Measurements from ENCODE around the gene ACOT7. TPM values are rescaled to one million over a fixed set of nuclear protein-coding genes. Genes with fewer than 3 reads are reported as not detected.
"Not testable (repeated sequence)": the region's sequence is repeated elsewhere in the genome, so short reads cannot be mapped to it uniquely, and the experiment has no call there.

ACOT7 gene
- total RNA-seq, 4 donors from 2014 or later = 3.7 to 13.4 (median 6.3) TPM

DNA sequence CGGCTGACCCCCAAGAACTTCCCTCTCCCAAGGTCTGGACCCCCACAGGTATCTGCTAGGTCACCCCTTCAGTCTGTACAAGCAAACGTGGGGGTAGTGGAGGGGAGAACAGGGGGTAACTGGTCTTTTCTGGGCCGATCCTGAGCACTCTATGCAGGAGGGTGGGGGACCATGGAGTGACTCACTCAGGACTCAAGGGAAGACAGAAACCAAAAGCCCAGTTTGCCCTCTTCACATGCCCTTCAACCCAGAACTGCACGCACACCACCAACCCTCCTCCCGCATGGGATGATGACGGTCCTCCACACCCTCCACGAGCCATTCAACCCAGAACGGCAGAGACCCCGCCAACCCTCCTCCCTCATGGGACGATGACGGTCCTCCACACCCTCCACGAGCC lies 79.1 kb downstream of the ACOT7 start:
- no peaks in the 10 kb centered on the region for H3K27me3 ChIP-seq
- no peaks in the 10 kb centered on the region for H3K4me1 ChIP-seq
- H3K27ac ChIP-seq = no peak overlapping the region
- H3K4me3 ChIP-seq (replicated peaks in 1 of 3) = no peak overlapping the region
- TF ChIP-seq POLR2A (IDR thresholded peaks at IDR 0.05) = no peak
- TF ChIP-seq, protein P1, sequence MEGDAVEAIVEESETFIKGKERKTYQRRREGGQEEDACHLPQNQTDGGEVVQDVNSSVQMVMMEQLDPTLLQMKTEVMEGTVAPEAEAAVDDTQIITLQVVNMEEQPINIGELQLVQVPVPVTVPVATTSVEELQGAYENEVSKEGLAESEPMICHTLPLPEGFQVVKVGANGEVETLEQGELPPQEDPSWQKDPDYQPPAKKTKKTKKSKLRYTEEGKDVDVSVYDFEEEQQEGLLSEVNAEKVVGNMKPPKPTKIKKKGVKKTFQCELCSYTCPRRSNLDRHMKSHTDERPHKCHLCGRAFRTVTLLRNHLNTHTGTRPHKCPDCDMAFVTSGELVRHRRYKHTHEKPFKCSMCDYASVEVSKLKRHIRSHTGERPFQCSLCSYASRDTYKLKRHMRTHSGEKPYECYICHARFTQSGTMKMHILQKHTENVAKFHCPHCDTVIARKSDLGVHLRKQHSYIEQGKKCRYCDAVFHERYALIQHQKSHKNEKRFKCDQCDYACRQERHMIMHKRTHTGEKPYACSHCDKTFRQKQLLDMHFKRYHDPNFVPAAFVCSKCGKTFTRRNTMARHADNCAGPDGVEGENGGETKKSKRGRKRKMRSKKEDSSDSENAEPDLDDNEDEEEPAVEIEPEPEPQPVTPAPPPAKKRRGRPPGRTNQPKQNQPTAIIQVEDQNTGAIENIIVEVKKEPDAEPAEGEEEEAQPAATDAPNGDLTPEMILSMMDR (IDR thresholded peaks at IDR 0.05) = no peak
- H3K9me3 ChIP-seq = no peaks in the 10 kb centered on the region
- no peaks in the 10 kb centered on the region for H3K36me3 ChIP-seq
- WGBS, 2 donors = 79 to 83% methylated on average over 12 of the region's 12 CpGs
- intact Hi-C loops (cut with DNase I) = no loop called here
- DNase-seq = no peak

DNA sequence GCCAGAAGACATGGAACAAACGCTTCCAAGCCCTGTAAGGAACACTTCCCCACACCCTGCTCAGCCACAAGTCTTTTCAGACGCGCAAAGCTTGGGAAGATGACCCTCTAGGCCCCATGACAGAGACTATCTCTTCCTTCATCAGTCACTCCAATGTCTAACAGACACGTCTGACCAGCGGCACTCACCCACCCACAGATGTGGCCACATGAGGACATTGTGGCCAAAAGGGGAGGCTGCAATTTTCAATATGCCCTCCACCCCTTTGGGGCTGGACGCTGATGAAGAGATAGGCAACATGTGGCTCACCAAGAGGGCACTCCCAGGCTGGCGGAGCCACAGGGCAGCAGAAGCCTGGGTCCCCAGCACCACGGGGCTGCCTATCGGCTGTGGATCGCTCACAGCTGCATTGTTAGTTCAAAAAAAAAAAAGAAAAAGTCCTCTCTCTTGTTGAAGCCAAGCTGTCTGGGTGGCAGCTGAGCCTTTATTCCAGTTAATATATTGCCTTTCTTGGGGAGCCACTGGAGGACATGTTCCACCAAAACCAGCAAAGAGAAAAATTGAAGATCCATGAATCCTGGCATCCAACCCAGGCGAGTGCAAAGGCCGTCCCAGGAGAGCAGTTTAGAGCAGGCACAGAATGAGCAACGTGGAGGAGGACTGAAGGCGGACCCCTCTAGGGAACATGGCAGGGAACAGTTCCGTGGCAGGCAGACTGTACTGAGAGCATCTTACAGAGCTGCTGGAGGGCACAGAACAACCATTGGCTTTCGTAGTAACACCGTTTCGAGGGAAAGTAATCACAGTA lies 80.0 kb downstream of the ACOT7 start:
- no peak for TF ChIP-seq POLR2A (IDR thresholded peaks at IDR 0.05)
- TF ChIP-seq, protein P1 (IDR thresholded peaks at IDR 0.05) = no peak
- Histone ChIP-seq H3K27ac (no peak overlapping the region), H3K9me3 (no peaks in the 10 kb centered on the region), H3K4me3 (replicated peaks in 1 of 3) (no peak overlapping the region), H3K27me3 (no peaks in the 10 kb centered on the region), H3K36me3 (no peaks in the 10 kb centered on the region), H3K4me1 (no peaks in the 10 kb centered on the region)
- intact Hi-C loops (cut with DNase I) = no loop called here
- WGBS, 2 donors = 82 to 87% methylated on average over 15 to 16 of the region's 18 CpGs
- no peak for DNase-seq

DNA sequence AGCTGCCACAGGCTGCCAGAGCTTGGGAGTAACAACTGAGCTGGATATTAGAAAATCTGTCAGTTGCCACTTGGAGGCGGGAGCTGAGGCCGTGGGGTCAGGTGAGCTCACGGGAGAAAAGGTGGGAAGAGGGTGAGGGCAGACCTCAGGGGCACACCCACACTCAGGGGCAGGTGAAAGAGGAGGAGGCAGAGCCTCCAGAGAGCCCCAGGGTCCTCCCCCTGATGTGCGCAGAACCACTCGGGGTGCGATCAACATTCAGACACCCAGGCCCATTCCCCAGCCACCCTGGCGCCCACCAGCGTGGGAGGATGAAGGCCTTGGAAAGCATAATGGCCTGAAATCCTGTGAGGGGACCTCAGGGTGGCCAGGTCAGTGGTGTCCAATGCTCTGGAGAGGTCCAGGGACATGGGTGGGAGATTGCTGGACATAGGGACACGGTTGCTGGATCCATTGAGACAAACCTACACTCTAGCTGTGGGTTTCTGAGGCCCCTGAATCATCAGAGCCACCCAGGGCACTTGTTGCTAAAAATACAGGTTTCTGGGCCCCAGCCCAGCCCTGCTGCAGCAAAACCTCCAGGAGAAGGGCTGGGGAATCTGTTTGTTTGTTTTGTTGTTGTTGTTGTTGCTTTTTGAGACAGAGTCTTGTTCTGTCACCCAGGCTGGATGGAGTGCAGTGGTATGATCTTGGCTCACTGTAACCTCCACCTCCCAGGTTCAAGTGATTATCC lies 83.3 kb downstream of the ACOT7 start:
- no peak overlapping the region for H3K27ac ChIP-seq
- WGBS, 2 donors = 88 to 97% methylated on average over 4 to 8 of the region's 9 CpGs
- no peak overlapping the region for H3K4me3 ChIP-seq (replicated peaks in 1 of 3)
- intact Hi-C loops (cut with DNase I) = no loop called here
- TF ChIP-seq, protein P1 (IDR thresholded peaks at IDR 0.05) = no peak
- H3K4me1 ChIP-seq = no peaks in the 10 kb centered on the region
- no peaks in the 10 kb centered on the region for H3K36me3 ChIP-seq
- no peaks in the 10 kb centered on the region for H3K27me3 ChIP-seq
- no peaks in the 10 kb centered on the region for H3K9me3 ChIP-seq
- no peak for DNase-seq

DNA sequence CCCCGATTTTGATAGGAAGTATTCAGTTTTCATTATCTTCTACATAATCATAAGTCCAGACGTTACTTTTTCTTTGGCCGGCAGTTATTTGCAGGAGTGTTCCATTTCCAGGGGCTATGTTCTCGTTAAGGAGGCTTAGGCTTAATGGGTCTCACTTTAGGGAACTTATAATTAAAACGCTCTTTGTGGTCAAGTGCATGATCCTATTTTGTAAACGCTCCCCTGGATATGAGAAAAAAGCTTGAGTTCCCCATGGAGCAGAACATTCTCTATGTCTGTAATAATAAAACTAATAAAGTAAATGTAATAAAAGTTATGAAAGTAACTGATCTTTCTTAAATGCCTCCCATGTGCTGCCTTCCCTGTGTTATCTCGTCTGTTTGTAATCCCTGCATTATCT lies 84.0 kb downstream of the ACOT7 start:
- TF ChIP-seq, protein P1 (IDR thresholded peaks at IDR 0.05) = no peak
- no peak for TF ChIP-seq POLR2A (IDR thresholded peaks at IDR 0.05)
- 91% methylated on average over 7 of the region's 7 CpGs for WGBS, 2 donors
- no peak overlapping the region for H3K4me3 ChIP-seq (replicated peaks in 1 of 3)
- no peaks in the 10 kb centered on the region for H3K36me3 ChIP-seq
- no peaks in the 10 kb centered on the region for H3K9me3 ChIP-seq
- no peaks in the 10 kb centered on the region for H3K4me1 ChIP-seq
- intact Hi-C loops (cut with DNase I) = no loop called here
- no peaks in the 10 kb centered on the region for H3K27me3 ChIP-seq
- no peak for DNase-seq
- H3K27ac ChIP-seq = no peak overlapping the region

DNA sequence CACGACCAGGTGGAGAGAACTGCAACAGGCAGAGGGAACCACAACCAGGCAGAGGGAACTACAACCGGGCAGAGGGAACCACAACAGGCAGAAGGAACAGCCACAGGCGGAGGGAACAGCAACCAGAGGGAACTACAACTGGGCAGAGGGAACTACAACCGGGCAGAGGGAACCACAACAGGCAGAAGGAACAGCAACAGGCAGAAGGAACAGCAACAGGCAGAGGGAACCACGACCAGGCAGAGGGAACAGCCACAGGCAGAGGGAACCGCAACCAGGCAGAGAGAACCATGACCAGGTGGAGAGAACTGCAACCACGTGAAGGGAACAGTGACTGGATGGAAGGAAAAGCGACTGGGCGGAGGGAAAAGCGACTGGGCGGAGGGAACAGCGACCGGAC lies 85.1 kb downstream of the ACOT7 start:
- Histone ChIP-seq H3K27me3 (no peaks in the 10 kb centered on the region), H3K36me3 (no peaks in the 10 kb centered on the region), H3K27ac (no peak overlapping the region), H3K9me3 (no peaks in the 10 kb centered on the region), H3K4me1 (no peaks in the 10 kb centered on the region), H3K4me3 (replicated peaks in 1 of 3) (no peak overlapping the region)
- 94% methylated on average over 13 of the region's 13 CpGs for WGBS, 2 donors
- intact Hi-C loops (cut with DNase I) = no loop called here
- no peak for TF ChIP-seq POLR2A (IDR thresholded peaks at IDR 0.05)
- TF ChIP-seq, protein P1 (IDR thresholded peaks at IDR 0.05) = no peak
- DNase-seq = no peak

DNA sequence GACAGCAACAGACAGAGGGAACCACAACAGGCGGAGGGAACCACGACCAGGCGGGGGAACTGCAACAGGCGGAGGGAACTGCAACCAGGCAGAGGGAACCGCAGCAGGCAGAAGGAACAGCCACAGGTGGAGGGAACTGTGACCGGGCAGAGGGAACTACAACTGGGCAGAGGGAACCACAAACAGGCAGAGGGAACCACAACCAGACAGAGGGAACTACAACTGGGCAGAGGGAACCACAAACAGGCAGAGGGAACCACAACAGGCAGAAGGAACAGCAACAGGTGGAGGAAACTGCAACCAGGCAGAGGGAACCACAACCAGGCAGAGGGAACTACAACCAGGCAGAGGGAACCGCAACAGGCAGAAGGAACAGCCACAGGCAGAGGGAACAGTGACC lies 85.9 kb downstream of the ACOT7 start:
- H3K36me3 ChIP-seq; H3K27me3 ChIP-seq; H3K9me3 ChIP-seq; H3K4me3 ChIP-seq (replicated peaks in 1 of 3); H3K4me1 ChIP-seq; DNase-seq; intact Hi-C loops (cut with DNase I); H3K27ac ChIP-seq: not testable (repeated sequence)
- 91 to 92% methylated on average over 7 of the region's 7 CpGs for WGBS, 2 donors
